SK-N-SH (cell line): ENCODE results near the gene IFNL1. TPM values are rescaled to one million over a fixed set of nuclear protein-coding genes. Genes with fewer than 3 reads are reported as not detected.

Source experiments
- CTCF ChIA-PET: fragments of 300-600, 350-600 bp; formaldehyde crosslinking; extraction: SDS; loops from one replicate; lab custom pipeline; 2021; lab: Yijun Ruan, JAX
- POLR2A ChIA-PET: fragments of 350-600 bp; sonication (Branson Sonifier 250); formaldehyde crosslinking; extraction: SDS; loops from one replicate; lab custom pipeline; 2020; ENCODE audit warnings: antibody characterized with exemption, inconsistent platforms; lab: Yijun Ruan, JAX
- DNase-seq: peaks from one replicate; pipeline ENCODE4 v3.0.0; 2012
- H2AFZ ChIP-seq: fragments of 200-600 bp; sonication (generic); 2 replicates; pipeline ENCODE4 v1.8.1; 2016; ENCODE audit warnings: antibody characterized with exemption, mild to moderate bottlenecking, low read depth
- H3F3A ChIP-seq: fragments of 200-600 bp; sonication (generic); replicated peaks from 2 replicates; pipeline ENCODE3; 2016; ENCODE audit warnings: antibody characterized with exemption, mild to moderate bottlenecking; ENCODE audit not compliant: insufficient read depth
- H3K27ac ChIP-seq, 2 experiments: fragments of 200-500 bp in 1 of 2; fragments of 200-600 bp in 1 of 2; sonication (Bioruptor generic) in 1 of 2; sonication (generic), shearing (Covaris generic) in 1 of 2; 2 replicates each; pipeline versions ENCODE4 v1.5.1 to v1.6.1; 2014 to 2016; ENCODE audit warnings: low read depth in 2 of 2, inconsistent platforms in 1 of 2, low read length in 1 of 2, mild to moderate bottlenecking in 1 of 2, mixed read lengths in 1 of 2
- H3K27me3 ChIP-seq: fragments of 200-600 bp; sonication (generic), shearing (Covaris generic); 2 replicates; pipeline ENCODE4 v1.6.1; 2016; ENCODE audit warnings: mixed run types; ENCODE audit not compliant: insufficient read depth
- H3K36me3 ChIP-seq, 2 experiments: fragments of 200-500 bp in 1 of 2; fragments of 200-600 bp in 1 of 2; sonication (Bioruptor generic) in 1 of 2; sonication (generic) in 1 of 2; replicated peaks in 1 of 2; 2 replicates each; pipeline versions ENCODE3 to v1.5.1; 2014 to 2016; ENCODE audit warnings: low read length in 1 of 2, mild to moderate bottlenecking in 1 of 2; ENCODE audit not compliant: insufficient read depth in 2 of 2, control insufficient read depth in 1 of 2
- H3K4me1 ChIP-seq, 2 experiments: fragments of 200-500 bp in 1 of 2; fragments of 200-600 bp in 1 of 2; sonication (Bioruptor generic) in 1 of 2; sonication (generic), shearing (Covaris generic) in 1 of 2; 2 replicates each; pipeline versions ENCODE4 v1.5.1 to v1.6.1; 2014 to 2016; ENCODE audit warnings: low read depth in 1 of 2, low read length in 1 of 2, mixed run types in 1 of 2; ENCODE audit not compliant: insufficient read depth in 2 of 2, control insufficient read depth in 1 of 2
- H3K4me2 ChIP-seq: fragments of 200-600 bp; sonication (generic), shearing (Covaris generic); 2 replicates; pipeline ENCODE4 v1.6.1; 2017; ENCODE audit warnings: mixed run types
- H3K4me3 ChIP-seq, 2 experiments: fragments of 200-500 bp in 1 of 2; fragments of 200-600 bp in 1 of 2; sonication (Bioruptor generic) in 1 of 2; sonication (generic), shearing (Covaris generic) in 1 of 2; 2 replicates each; pipeline versions ENCODE4 v1.5.1 to v1.8.1; 2014 to 2016; ENCODE audit warnings: low read depth in 2 of 2, inconsistent platforms in 1 of 2, low read length in 1 of 2, mild to moderate bottlenecking in 1 of 2, mixed read lengths in 1 of 2, moderate library complexity in 1 of 2
- H3K79me2 ChIP-seq: fragments of 200-600 bp; sonication (generic); 2 replicates; pipeline ENCODE4 v1.8.1; 2017; ENCODE audit warnings: mild to moderate bottlenecking; ENCODE audit not compliant: insufficient read depth
- H3K9ac ChIP-seq: fragments of 200-600 bp; sonication (generic); 2 replicates; pipeline ENCODE4 v1.6.1; 2017; ENCODE audit warnings: mixed run types
- H3K9me2 ChIP-seq: fragments of 200-600 bp; sonication (generic); 2 replicates; pipeline ENCODE4 v1.6.1; 2017; ENCODE audit warnings: mixed run types
- H3K9me3 ChIP-seq: fragments of 200-600 bp; sonication (generic); 2 replicates; pipeline ENCODE4 v1.6.1; 2017; ENCODE audit warnings: mixed run types, mild to moderate bottlenecking, moderate library complexity
- H4K20me1 ChIP-seq: fragments of 200-600 bp; sonication (generic); 2 replicates; pipeline ENCODE4 v1.6.1; 2017; ENCODE audit warnings: mild to moderate bottlenecking, mixed run types; ENCODE audit not compliant: insufficient read depth
- CHD2 ChIP-seq: fragments of 150-350 bp; IDR thresholded peaks from 2 replicates; pipeline ENCODE4 v1.6.1; 2018; ENCODE audit warnings: low read length; ENCODE audit not compliant: partially characterized antibody
- CTCF ChIP-seq: fragments of 200-600 bp; sonication (generic); IDR thresholded peaks from 2 replicates; pipeline ENCODE4 v1.6.1; 2017; ENCODE audit warnings: antibody characterized with exemption, mild to moderate bottlenecking, moderate library complexity
- ELF1 ChIP-seq: IDR thresholded peaks from 2 replicates; pipeline ENCODE4 v1.4.0; 2012
- EP300 ChIP-seq, 2 experiments: IDR thresholded peaks; 2 replicates each; pipeline versions ENCODE4 v1.4.0 to v1.6.1; 2012; ENCODE audit warnings: borderline replicate concordance in 1 of 2, low read depth in 1 of 2, low read length in 1 of 2
- EZH2phosphoT487 ChIP-seq: fragments of 200-600 bp; sonication (generic); IDR thresholded peaks from 2 replicates; pipeline ENCODE4 v1.6.1; 2017; ENCODE audit warnings: low read depth, mixed run types, mild to moderate bottlenecking, antibody characterized with exemption, moderate library complexity, borderline replicate concordance
- FOXM1 ChIP-seq: IDR thresholded peaks from 2 replicates; pipeline ENCODE4 v1.4.0; 2012; ENCODE audit warnings: low read depth, mild to moderate bottlenecking
- GABPA ChIP-seq: IDR thresholded peaks from 2 replicates; pipeline ENCODE4 v1.4.0; 2012; ENCODE audit warnings: low read depth, mild to moderate bottlenecking
- GATA2 ChIP-seq: sonication (generic); formaldehyde crosslinking; IDR thresholded peaks from 2 replicates; pipeline ENCODE4 v1.5.0; 2020; ENCODE audit warnings: mild to moderate bottlenecking, missing genetic modification reagents
- JUND ChIP-seq: IDR thresholded peaks from 2 replicates; pipeline ENCODE4 v1.4.0; 2012
- MAX ChIP-seq: IDR thresholded peaks from 2 replicates; pipeline ENCODE4 v1.4.0; 2012; ENCODE audit warnings: low read depth
- MEF2A ChIP-seq: IDR thresholded peaks from 2 replicates; pipeline ENCODE4 v1.4.0; 2012; ENCODE audit warnings: low read depth, borderline replicate concordance
- MXI1 ChIP-seq: IDR thresholded peaks from 2 replicates; pipeline ENCODE4 v1.6.1; 2012; ENCODE audit warnings: mild to moderate bottlenecking, low read depth, low read length, improper control_type of control experiment
- NFIC ChIP-seq: IDR thresholded peaks from 2 replicates; pipeline ENCODE4 v1.4.0; 2012; ENCODE audit warnings: borderline replicate concordance
- PBX3 ChIP-seq: IDR thresholded peaks from 2 replicates; pipeline ENCODE4; 2012
- RCOR1 ChIP-seq: fragments of 150-350 bp; IDR thresholded peaks from 2 replicates; pipeline ENCODE4 v1.6.1; 2017; ENCODE audit warnings: antibody characterized with exemption, low read length
- REST ChIP-seq: IDR thresholded peaks from 2 replicates; pipeline ENCODE4 v1.6.1; 2012; ENCODE audit warnings: mild to moderate bottlenecking, low read depth, low read length, moderate library complexity
- RXRA ChIP-seq: IDR thresholded peaks from 2 replicates; pipeline ENCODE4 v1.4.0; 2012; ENCODE audit warnings: low read depth, mild to moderate bottlenecking, borderline replicate concordance
- SIN3A ChIP-seq: IDR thresholded peaks from 2 replicates; pipeline ENCODE4 v1.6.1; 2012; ENCODE audit warnings: low read depth, mild to moderate bottlenecking, low read length, moderate library complexity, borderline replicate concordance
- SMC3 ChIP-seq: IDR thresholded peaks from 2 replicates; pipeline ENCODE4 v1.6.1; 2012; ENCODE audit warnings: low read depth, low read length, improper control_type of control experiment
- TAF1 ChIP-seq: IDR thresholded peaks from 2 replicates; pipeline ENCODE4 v1.6.1; 2012; ENCODE audit warnings: low read depth, mild to moderate bottlenecking, low read length, moderate library complexity, borderline replicate concordance
- TCF12 ChIP-seq: IDR thresholded peaks from 2 replicates; pipeline ENCODE4 v1.4.0; 2012
- USF2 ChIP-seq: fragments of 150-350 bp; IDR thresholded peaks from 2 replicates; pipeline ENCODE4 v1.6.1; 2017; ENCODE audit warnings: antibody characterized with exemption, low read length, low read depth, borderline replicate concordance
- YY1 ChIP-seq: IDR thresholded peaks from 2 replicates; pipeline ENCODE4 v1.4.0; 2012; ENCODE audit warnings: low read depth, mild to moderate bottlenecking
- WGBS: methylation state at CpG from one replicate; pipeline ENCODE4 v1.1.6; 2017; ENCODE audit warnings: low lambda C conversion rate; 5-methylcytosine and 5-hydroxymethylcytosine counted together
- polyA plus RNA-seq, 3 experiments: library from polyadenylated mRNA; depleted of rRNA; stranded (reverse); fragments of >200 nt; gene quantifications; 2 replicates each; pipeline ENCODE4 v1.2.3, GENCODE V29; 2012

The IFNL1 gene
- polyA plus RNA-seq, 1 of the 3 experiments (the other 2 are of a cell fraction), result not detected

- no peaks in the 10 kb centered on the region for H3F3A ChIP-seq
- H3K27me3 ChIP-seq, result no peaks in the 10 kb centered on the region
- POLR2A ChIA-PET, result no interaction called here
These were observed 25.1 kb downstream of the IFNL1 start for GRCh38 chr19:39321117-39321831.

GRCh38 chr19:39321832-39322176 lies 25.6 kb downstream of the IFNL1 start:
- no peak overlapping the region for H3K4me3 ChIP-seq
- no peak overlapping the region for H3K9ac ChIP-seq
- H4K20me1 ChIP-seq, result no peaks in the 10 kb centered on the region
- POLR2A ChIA-PET, result no interaction called here
- H3K9me3 ChIP-seq, result no peaks in the 10 kb centered on the region
- no peaks in the 10 kb centered on the region for H3K79me2 ChIP-seq
- peaks cover 0 to 10% of the 10 kb centered on the region in 2 experiments; a peak in 1 of 4 replicates for H3K4me1 ChIP-seq
- H3K36me3 ChIP-seq, result no peaks in the 10 kb centered on the region
- H3K4me2 ChIP-seq, result no peak overlapping the region
- no peak overlapping the region for H2AFZ ChIP-seq
- H3F3A ChIP-seq, result peaks cover under 1% of the 10 kb centered on the region
- DNase-seq, result no peak
- H3K27ac ChIP-seq, result no peak overlapping the region
- CTCF ChIA-PET, result no interaction called here
- no peaks in the 10 kb centered on the region for H3K27me3 ChIP-seq
- no peaks in the 10 kb centered on the region for H3K9me2 ChIP-seq
- TF ChIP-seq MEF2A, result no peak
- TF ChIP-seq JUND, result no peak
- no peak for TF ChIP-seq PBX3
- no peak for TF ChIP-seq NFIC
- TF ChIP-seq EZH2phosphoT487, result no peak
- TF ChIP-seq REST, result no peak
- no peak for TF ChIP-seq CTCF
- TF ChIP-seq MAX, result no peak
- no peak for TF ChIP-seq USF2
- no peak for TF ChIP-seq RXRA
- no peak for TF ChIP-seq TAF1
- no peak for TF ChIP-seq FOXM1
- TF ChIP-seq SIN3A, result no peak
- no peak for TF ChIP-seq MXI1
- no peak for TF ChIP-seq GABPA
- TF ChIP-seq RCOR1, result no peak
- TF ChIP-seq GATA2 (CRISPR knock-in tag), result no peak

More at GRCh38 chr19:39321117-39321831, 25.1 kb downstream of the IFNL1 start:
- H3K9ac ChIP-seq, result no peak overlapping the region
- H3K9me3 ChIP-seq, result no peaks in the 10 kb centered on the region
- H3K4me2 ChIP-seq, result no peak overlapping the region
- no peaks in the 10 kb centered on the region for H3K36me3 ChIP-seq
- H4K20me1 ChIP-seq, result no peaks in the 10 kb centered on the region
- TF ChIP-seq TCF12 (no peak), CHD2 (no peak), YY1 (no peak), EP300 (IDR thresholded peaks at IDR 0.05; ENCODE audit: borderline replicate concordance in 1 of 2, low read depth in 1 of 2, low read length in 1 of 2) (no peak), SMC3 (no peak), ELF1 (no peak)
- H3K27ac ChIP-seq, result no peak overlapping the region
- DNase-seq, result no peak
- peak overlapping the region in 1 of 2 experiments; percentile 18; a peak in 1 of 4 replicates for H3K4me3 ChIP-seq
- H3K9me2 ChIP-seq, result no peaks in the 10 kb centered on the region
- H3K79me2 ChIP-seq, result no peaks in the 10 kb centered on the region
- peaks cover 0 to 10% of the 10 kb centered on the region in 2 experiments; a peak in 1 of 4 replicates for H3K4me1 ChIP-seq
- no peak overlapping the region for H2AFZ ChIP-seq
- CTCF ChIA-PET, result no interaction called here
- 45% methylated on average over 4 of the region's 10 CpGs for WGBS
